Measurements from ENCODE around the gene PLP2.

The PLP2 gene

DNA sequence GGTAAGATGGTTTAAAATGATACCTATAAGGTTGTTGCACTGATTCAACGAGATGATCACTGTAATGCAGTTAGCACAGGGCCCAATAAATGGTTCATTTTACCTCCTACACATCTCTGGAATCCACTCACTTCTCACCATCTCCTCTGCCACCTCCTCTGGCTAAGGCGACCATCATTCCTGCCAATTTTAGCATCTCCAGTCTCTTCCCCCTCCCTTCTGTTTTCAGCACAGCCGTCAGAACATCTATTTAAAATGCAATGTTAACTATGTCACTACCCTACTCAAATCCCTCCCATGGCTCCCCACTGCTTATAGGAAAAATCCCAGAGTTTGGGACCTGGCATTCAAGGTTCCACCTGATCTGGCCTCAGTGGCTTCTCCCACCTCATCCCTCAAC, 31.8 kb downstream of the PLP2 start:
- H3K36me3 ChIP-seq (ENCODE audit: insufficient read depth, low read length), result no peaks in the 10 kb centered on the region
- H3K4me3 ChIP-seq (ENCODE audit: low read length), result no peak overlapping the region
- H3K27me3 ChIP-seq (ENCODE audit: control insufficient read depth, insufficient read depth, low read length), result no peaks in the 10 kb centered on the region
- H3K4me1 ChIP-seq (ENCODE audit: control insufficient read depth, insufficient read depth, low read length), result peaks cover 5% of the 10 kb centered on the region
- no peaks in the 10 kb centered on the region for H3K9me3 ChIP-seq (replicated peaks; ENCODE audit: low read length)
- no peak overlapping the region for H3K9ac ChIP-seq (ENCODE audit: low read depth, low read length)
- H3K4me2 ChIP-seq (ENCODE audit: low read length), result no peak overlapping the region

GRCh38 chrX:49204017-49204416, 32.3 kb downstream of the PLP2 start:
- Histone ChIP-seq H3K4me1 (ENCODE audit: control insufficient read depth, insufficient read depth, low read length) (peaks cover 5% of the 10 kb centered on the region), H3K9me3 (replicated peaks; ENCODE audit: low read length) (no peaks in the 10 kb centered on the region), H3K9ac (ENCODE audit: low read depth, low read length) (no peak overlapping the region), H3K4me2 (ENCODE audit: low read length) (no peak overlapping the region), H3K36me3 (ENCODE audit: insufficient read depth, low read length) (no peaks in the 10 kb centered on the region), H3K4me3 (ENCODE audit: low read length) (no peak overlapping the region), H3K27me3 (ENCODE audit: control insufficient read depth, insufficient read depth, low read length) (no peaks in the 10 kb centered on the region)

GRCh38 chrX:49204709-49205108, 33.0 kb downstream of the PLP2 start:
- Histone ChIP-seq H3K4me1 (ENCODE audit: control insufficient read depth, insufficient read depth, low read length) (peaks cover 5% of the 10 kb centered on the region), H3K4me2 (ENCODE audit: low read length) (no peak overlapping the region), H3K36me3 (ENCODE audit: insufficient read depth, low read length) (no peaks in the 10 kb centered on the region), H3K4me3 (ENCODE audit: low read length) (no peak overlapping the region), H3K9ac (ENCODE audit: low read depth, low read length) (no peak overlapping the region), H3K9me3 (replicated peaks; ENCODE audit: low read length) (no peaks in the 10 kb centered on the region), H3K27me3 (ENCODE audit: control insufficient read depth, insufficient read depth, low read length) (no peaks in the 10 kb centered on the region)

DNA sequence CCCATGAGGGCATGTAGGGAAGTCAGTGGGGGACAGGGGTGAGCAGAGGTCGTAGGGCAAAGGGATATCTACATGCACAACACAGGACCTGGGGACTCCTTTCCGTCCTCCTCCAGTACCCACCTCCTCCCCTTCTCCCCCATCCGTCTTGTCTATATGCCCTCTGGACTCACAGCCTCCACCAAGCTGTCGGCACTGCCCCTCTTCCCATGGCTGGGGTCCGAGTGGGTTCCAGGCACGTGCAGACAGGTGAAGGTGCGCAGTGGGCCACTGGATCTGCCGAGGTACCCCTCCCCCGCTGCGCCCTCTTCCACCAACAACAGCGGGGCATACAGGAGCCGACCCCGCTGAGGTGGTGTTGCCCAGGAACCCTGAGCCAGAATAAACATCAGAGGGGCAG, 33.7 kb downstream of the PLP2 start:
- peaks cover 2% of the 10 kb centered on the region for H3K4me1 ChIP-seq (ENCODE audit: control insufficient read depth, insufficient read depth, low read length)
- H3K4me3 ChIP-seq (ENCODE audit: low read length), result no peak overlapping the region
- H3K4me2 ChIP-seq (ENCODE audit: low read length), result no peak overlapping the region
- H3K36me3 ChIP-seq (ENCODE audit: insufficient read depth, low read length), result no peaks in the 10 kb centered on the region
- peaks cover 4% of the 10 kb centered on the region for H3K27me3 ChIP-seq (ENCODE audit: control insufficient read depth, insufficient read depth, low read length)
- H3K9me3 ChIP-seq (replicated peaks; ENCODE audit: low read length), result no peaks in the 10 kb centered on the region
- no peak overlapping the region for H3K9ac ChIP-seq (ENCODE audit: low read depth, low read length)

DNA sequence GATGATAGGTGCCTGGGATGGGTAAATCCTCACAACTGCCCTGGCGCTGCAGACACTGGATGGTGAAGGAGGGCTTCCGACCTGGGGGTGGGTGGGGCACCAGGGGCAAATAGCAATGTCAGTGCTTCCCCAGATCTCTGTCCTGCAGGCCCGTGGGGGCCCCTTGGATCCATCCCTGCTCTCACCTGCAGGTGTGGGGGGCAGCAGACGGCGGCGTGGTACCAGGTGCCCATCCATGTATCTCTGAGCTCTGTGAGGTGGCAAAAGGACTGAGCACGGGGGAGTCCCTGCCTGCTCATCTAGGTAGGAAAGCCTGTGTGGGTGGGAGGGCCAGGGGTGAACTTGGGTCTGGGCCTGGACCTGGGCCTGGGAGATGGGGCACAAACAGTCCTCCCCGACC, 34.8 kb downstream of the PLP2 start:
- H3K27me3 ChIP-seq (ENCODE audit: control insufficient read depth, insufficient read depth, low read length), result peaks cover 7% of the 10 kb centered on the region
- no peaks in the 10 kb centered on the region for H3K9me3 ChIP-seq (replicated peaks; ENCODE audit: low read length)
- H3K4me2 ChIP-seq (ENCODE audit: low read length), result no peak overlapping the region
- no peak overlapping the region for H3K9ac ChIP-seq (ENCODE audit: low read depth, low read length)
- no peaks in the 10 kb centered on the region for H3K4me1 ChIP-seq (ENCODE audit: control insufficient read depth, insufficient read depth, low read length)
- H3K36me3 ChIP-seq (ENCODE audit: insufficient read depth, low read length), result no peaks in the 10 kb centered on the region
- H3K4me3 ChIP-seq (ENCODE audit: low read length), result no peak overlapping the region

DNA sequence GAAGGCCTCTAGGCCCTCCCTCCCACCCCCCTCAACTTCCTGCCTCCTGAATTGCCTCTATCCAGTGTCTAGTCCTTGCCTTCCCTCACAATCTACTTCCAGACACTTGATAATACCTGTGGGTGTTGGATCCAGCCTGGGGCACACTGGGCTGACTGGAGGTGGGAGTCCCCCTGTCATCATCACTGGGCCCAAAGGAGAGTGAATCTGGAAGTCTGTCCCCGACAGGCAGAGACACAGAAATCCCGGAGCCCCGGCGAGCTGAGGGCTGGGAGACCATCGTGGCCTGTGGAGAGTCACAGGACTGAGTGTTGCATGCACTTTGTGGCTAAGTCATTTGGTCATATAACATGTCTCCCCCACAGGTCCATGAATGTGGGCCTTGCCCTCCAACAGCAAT, 36.7 kb downstream of the PLP2 start:
- no peak overlapping the region for H3K4me2 ChIP-seq (ENCODE audit: low read length)
- H3K9ac ChIP-seq (ENCODE audit: low read depth, low read length), result no peak overlapping the region
- H3K9me3 ChIP-seq (replicated peaks; ENCODE audit: low read length), result no peaks in the 10 kb centered on the region
- H3K27me3 ChIP-seq (ENCODE audit: control insufficient read depth, insufficient read depth, low read length), result peaks cover 7% of the 10 kb centered on the region
- no peaks in the 10 kb centered on the region for H3K4me1 ChIP-seq (ENCODE audit: control insufficient read depth, insufficient read depth, low read length)
- H3K4me3 ChIP-seq (ENCODE audit: low read length), result no peak overlapping the region
- H3K36me3 ChIP-seq (ENCODE audit: insufficient read depth, low read length), result no peaks in the 10 kb centered on the region

DNA sequence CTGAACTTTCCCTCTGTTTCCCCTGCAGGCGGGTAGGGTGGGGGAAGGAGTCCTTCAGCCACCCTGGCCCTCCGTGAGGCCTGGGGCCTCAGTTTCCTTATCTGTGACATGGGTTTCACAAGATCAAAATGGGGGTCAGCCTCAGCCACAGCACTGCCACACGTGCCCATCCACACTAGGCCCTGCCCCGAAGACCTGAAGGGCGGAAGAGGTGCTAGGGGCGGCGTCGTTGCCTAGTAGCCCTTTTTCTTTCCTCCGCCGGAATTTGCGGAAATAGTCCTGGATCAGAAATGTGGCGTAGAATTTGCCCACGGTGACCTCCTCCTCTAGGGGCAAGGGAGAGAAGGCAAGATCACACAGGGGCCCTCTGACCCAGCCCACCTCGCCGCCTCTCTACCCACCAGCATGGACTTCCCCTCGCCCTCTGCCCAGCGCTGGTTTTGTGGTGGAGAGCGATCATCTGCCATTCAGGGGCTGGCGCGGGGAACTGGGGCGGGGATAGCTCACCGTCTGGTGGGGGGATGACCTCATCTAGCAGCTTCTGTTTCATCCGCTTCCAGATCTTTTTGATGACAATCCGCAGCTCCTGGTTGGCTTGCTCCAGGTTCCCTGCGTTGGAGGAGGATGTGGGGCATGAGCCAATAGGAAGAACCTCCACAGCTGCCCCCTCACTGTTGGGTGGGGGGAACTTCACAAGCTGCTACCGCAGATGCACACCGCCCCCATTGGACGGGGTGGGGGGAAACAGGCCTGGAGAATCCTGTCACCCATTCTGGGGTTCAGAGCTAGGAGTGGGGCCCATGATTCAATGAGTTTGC, 37.9 kb downstream of the PLP2 start:
- no peak overlapping the region for H3K4me2 ChIP-seq (ENCODE audit: low read length)
- no peak overlapping the region for H3K4me3 ChIP-seq (ENCODE audit: low read length)
- peaks cover 7% of the 10 kb centered on the region for H3K27me3 ChIP-seq (ENCODE audit: control insufficient read depth, insufficient read depth, low read length)
- H3K9me3 ChIP-seq (replicated peaks; ENCODE audit: low read length), result no peaks in the 10 kb centered on the region
- no peak overlapping the region for H3K9ac ChIP-seq (ENCODE audit: low read depth, low read length)
- H3K36me3 ChIP-seq (ENCODE audit: insufficient read depth, low read length), result no peaks in the 10 kb centered on the region
- no peaks in the 10 kb centered on the region for H3K4me1 ChIP-seq (ENCODE audit: control insufficient read depth, insufficient read depth, low read length)

DNA sequence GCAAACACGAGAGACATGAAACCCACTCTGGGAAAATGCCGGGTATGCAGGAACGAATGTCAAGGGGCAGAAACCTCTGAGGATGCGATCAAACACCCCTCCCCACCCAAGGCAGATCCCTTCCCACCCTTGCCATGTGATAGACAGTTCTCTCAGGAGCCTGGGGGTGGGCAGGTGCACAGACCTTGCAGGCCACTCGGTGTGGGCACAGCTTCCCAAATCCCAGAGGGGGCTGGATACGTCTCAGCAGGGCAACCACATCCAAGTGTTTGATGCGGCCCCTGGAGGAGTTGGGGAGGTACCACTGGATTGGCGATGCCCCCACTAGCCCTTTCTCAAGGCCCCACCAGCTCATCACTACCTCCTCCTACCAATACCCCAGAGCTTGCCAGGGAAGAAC, 38.7 kb downstream of the PLP2 start:
- no peaks in the 10 kb centered on the region for H3K4me1 ChIP-seq (ENCODE audit: control insufficient read depth, insufficient read depth, low read length)

GRCh38 chrX:49211074-49211473, 39.4 kb downstream of the PLP2 start:
- H3K4me3 ChIP-seq (ENCODE audit: low read length), result no peak overlapping the region
- no peaks in the 10 kb centered on the region for H3K4me1 ChIP-seq (ENCODE audit: control insufficient read depth, insufficient read depth, low read length)
- no peak overlapping the region for H3K9ac ChIP-seq (ENCODE audit: low read depth, low read length)
- H3K36me3 ChIP-seq (ENCODE audit: insufficient read depth, low read length), result no peaks in the 10 kb centered on the region
- peaks cover 7% of the 10 kb centered on the region for H3K27me3 ChIP-seq (ENCODE audit: control insufficient read depth, insufficient read depth, low read length)
- H3K9me3 ChIP-seq (replicated peaks; ENCODE audit: low read length), result no peaks in the 10 kb centered on the region
- no peak overlapping the region for H3K4me2 ChIP-seq (ENCODE audit: low read length)

More for the DNA sequence above, 38.7 kb downstream of the PLP2 start:
- Histone ChIP-seq H3K4me2 (ENCODE audit: low read length) (no peak overlapping the region), H3K36me3 (ENCODE audit: insufficient read depth, low read length) (no peaks in the 10 kb centered on the region), H3K27me3 (ENCODE audit: control insufficient read depth, insufficient read depth, low read length) (peaks cover 7% of the 10 kb centered on the region), H3K9ac (ENCODE audit: low read depth, low read length) (no peak overlapping the region), H3K9me3 (replicated peaks; ENCODE audit: low read length) (no peaks in the 10 kb centered on the region), H3K4me3 (ENCODE audit: low read length) (no peak overlapping the region)

GRCh38 chrX:49212209-49212608, 40.5 kb downstream of the PLP2 start:
- H3K4me2 ChIP-seq (ENCODE audit: low read length), result no peak overlapping the region
- no peaks in the 10 kb centered on the region for H3K36me3 ChIP-seq (ENCODE audit: insufficient read depth, low read length)
- peaks cover 7% of the 10 kb centered on the region for H3K27me3 ChIP-seq (ENCODE audit: control insufficient read depth, insufficient read depth, low read length)
- no peak overlapping the region for H3K4me3 ChIP-seq (ENCODE audit: low read length)
- no peaks in the 10 kb centered on the region for H3K9me3 ChIP-seq (replicated peaks; ENCODE audit: low read length)
- H3K9ac ChIP-seq (ENCODE audit: low read depth, low read length), result no peak overlapping the region
- no peaks in the 10 kb centered on the region for H3K4me1 ChIP-seq (ENCODE audit: control insufficient read depth, insufficient read depth, low read length)

DNA sequence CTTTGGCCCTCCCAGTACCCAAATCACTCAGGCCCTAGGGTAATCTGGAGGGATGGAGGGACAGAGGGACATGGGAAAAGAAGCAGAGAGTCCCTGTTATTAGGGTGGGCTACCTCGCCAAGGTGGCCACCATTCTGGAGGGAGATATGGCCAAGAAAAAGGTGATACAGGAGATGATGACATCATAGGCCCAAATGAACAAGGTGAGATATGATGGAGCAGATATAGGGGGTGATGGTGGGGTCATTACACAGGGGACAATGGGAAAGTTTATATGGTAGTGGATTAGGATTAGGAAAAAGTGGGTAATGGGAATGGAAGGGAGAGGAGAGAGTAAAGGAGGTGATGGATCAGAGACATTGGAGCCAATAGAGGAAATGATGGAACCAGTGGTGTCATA, 41.2 kb downstream of the PLP2 start:
- Histone ChIP-seq H3K27me3 (ENCODE audit: control insufficient read depth, insufficient read depth, low read length) (peaks cover 7% of the 10 kb centered on the region), H3K4me2 (ENCODE audit: low read length) (no peak overlapping the region), H3K9ac (ENCODE audit: low read depth, low read length) (no peak overlapping the region), H3K4me3 (ENCODE audit: low read length) (no peak overlapping the region), H3K36me3 (ENCODE audit: insufficient read depth, low read length) (no peaks in the 10 kb centered on the region), H3K9me3 (replicated peaks; ENCODE audit: low read length) (no peaks in the 10 kb centered on the region), H3K4me1 (ENCODE audit: control insufficient read depth, insufficient read depth, low read length) (no peaks in the 10 kb centered on the region)

DNA sequence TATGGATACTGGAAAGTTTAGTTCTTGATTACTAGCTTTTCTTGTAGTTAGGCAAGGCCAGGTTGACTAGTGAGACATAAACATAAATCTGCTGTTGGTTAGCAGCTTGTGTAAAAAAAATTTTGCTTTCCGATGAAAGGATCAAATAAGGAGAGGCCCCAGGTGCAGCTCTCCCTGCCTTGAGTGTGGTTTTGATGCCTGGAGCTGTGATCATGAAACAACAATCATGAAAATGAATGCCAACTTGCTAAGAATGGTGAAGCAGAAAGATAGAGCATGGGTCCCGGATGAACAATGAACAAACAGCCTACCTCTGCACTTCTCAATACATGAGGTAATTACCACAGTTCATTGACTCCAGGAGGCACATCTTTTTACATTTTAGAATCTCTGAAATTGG, 42.7 kb downstream of the PLP2 start:
- no peak overlapping the region for H3K9ac ChIP-seq (ENCODE audit: low read depth, low read length)
- H3K9me3 ChIP-seq (replicated peaks; ENCODE audit: low read length), result no peaks in the 10 kb centered on the region
- H3K27me3 ChIP-seq (ENCODE audit: control insufficient read depth, insufficient read depth, low read length), result peaks cover 7% of the 10 kb centered on the region
- no peaks in the 10 kb centered on the region for H3K4me1 ChIP-seq (ENCODE audit: control insufficient read depth, insufficient read depth, low read length)
- H3K36me3 ChIP-seq (ENCODE audit: insufficient read depth, low read length), result no peaks in the 10 kb centered on the region
- no peak overlapping the region for H3K4me3 ChIP-seq (ENCODE audit: low read length)
- H3K4me2 ChIP-seq (ENCODE audit: low read length), result no peak overlapping the region

Data from skeletal muscle satellite cell (primary cell).